Kidney glomerular epithelial cell (primary cell): ENCODE data around the gene PPFIBP2.

Source experiments
- DNase-seq: peaks from one replicate; lab custom pipeline; 2025; lab: John Stamatoyannopoulos, UW

The PPFIBP2 gene

GRCh38 chr11:7578276-7578955 is 64.6 kb downstream of the PPFIBP2 start:
- no peak for DNase-seq

- DNase-seq = no peak
Measured at GRCh38 chr11:7579361-7579791, 65.6 kb downstream of the PPFIBP2 start.

DNA sequence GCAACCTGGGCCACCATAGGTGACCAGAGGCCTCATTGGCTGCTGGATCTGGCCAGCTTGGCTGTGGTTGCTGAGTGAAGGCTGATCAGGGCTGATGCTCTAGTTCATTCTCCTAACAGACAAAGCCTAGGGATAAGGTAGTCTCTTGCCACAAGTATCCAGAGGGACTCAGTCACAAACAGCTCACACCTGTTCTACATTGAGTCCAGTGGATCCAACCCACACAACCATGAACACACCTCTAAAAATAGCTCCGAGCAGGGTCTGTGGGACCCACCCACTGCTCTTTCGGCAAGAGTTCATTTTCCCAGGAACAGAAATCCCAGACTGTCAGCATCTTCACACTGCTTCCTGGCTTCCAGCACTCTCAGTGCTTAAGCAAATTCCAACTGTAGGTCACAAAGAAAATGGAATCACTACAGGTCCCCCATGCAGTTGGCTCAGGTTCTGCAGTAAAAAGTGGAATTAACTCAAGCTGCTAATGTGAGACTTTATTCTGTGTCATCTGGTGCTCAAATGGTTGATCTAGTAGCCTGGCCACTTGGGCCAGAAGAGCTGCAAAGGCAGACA is 67.3 kb downstream of the PPFIBP2 start:
- no peak for DNase-seq

- DNase-seq = no peak
Measured at GRCh38 chr11:7582338-7582985, 68.7 kb downstream of the PPFIBP2 start.

GRCh38 chr11:7583248-7583647 is 69.4 kb downstream of the PPFIBP2 start:
- DNase-seq = no peak

DNA sequence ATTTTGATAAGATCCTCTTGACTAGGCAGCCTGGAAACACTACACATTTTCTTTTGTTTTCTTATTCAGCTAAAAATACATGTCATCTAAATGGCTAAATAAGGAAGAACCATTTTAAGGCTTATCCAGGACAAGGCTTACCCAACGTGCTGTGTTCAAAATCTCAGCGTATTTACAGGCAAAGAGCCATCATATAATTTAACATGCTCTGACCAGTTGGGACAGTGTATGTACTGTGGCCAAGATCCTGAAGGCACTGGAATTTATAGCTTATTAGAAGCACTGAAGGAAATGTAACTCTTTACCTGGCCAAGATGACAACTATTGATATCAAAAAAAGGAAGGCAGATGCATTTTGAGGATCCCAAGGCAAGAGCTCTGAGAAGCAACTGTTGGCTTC is 71.1 kb downstream of the PPFIBP2 start:
- no peak for DNase-seq

GRCh38 chr11:7585816-7586215 is 72.0 kb downstream of the PPFIBP2 start:
- no peak for DNase-seq

GRCh38 chr11:7586376-7586775 is 72.6 kb downstream of the PPFIBP2 start:
- DNase-seq = no peak

GRCh38 chr11:7587712-7588111 is 73.9 kb downstream of the PPFIBP2 start:
- no peak for DNase-seq

DNA sequence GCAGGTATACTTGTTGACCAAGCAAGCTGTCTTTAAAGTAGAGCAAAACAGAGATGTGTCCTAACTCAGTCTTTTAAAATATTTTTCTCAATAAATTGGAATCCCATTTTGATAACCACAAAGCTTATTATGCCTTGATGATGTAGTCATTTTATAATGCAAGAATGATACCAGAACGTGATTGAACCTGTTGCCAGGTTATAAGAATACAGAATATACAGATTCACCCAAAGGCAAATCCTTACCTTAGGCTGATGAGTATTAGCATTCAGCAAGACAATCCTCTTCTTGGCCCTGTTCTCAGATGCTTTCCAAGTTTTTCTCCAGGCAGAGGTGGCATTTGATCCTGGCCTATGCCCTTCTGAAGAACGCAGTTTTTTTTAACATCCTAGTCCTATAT is 76.1 kb downstream of the PPFIBP2 start:
- DNase-seq = no peak

GRCh38 chr11:7590529-7590928 is 76.7 kb downstream of the PPFIBP2 start:
- DNase-seq = no peak

- DNase-seq = no peak
Measured at GRCh38 chr11:7591107-7591894, 77.5 kb downstream of the PPFIBP2 start.

- no peak for DNase-seq
Measured at GRCh38 chr11:7591987-7592386, 78.2 kb downstream of the PPFIBP2 start.

DNA sequence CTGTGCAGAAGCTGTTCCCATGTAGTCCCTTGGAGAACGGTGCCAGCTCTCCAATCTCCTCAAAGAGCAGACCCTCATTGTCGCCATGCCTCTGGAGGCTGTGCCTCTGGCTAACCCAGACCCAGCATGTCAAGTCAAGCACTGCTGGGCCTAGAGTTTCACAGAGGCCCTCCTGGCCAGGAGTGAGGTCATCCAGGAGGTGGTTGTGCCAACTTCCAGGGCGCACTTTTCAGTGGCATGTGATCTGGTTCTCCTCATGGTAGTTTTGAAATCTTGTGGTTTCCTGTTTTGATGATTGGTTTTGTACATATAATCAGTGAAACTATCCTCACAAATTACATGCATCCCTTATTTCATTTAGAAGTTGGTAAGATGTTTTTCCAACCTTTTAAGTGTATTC is 78.9 kb downstream of the PPFIBP2 start:
- DNase-seq = no peak

GRCh38 chr11:7593481-7593880 is 79.7 kb downstream of the PPFIBP2 start:
- DNase-seq = no peak

DNA sequence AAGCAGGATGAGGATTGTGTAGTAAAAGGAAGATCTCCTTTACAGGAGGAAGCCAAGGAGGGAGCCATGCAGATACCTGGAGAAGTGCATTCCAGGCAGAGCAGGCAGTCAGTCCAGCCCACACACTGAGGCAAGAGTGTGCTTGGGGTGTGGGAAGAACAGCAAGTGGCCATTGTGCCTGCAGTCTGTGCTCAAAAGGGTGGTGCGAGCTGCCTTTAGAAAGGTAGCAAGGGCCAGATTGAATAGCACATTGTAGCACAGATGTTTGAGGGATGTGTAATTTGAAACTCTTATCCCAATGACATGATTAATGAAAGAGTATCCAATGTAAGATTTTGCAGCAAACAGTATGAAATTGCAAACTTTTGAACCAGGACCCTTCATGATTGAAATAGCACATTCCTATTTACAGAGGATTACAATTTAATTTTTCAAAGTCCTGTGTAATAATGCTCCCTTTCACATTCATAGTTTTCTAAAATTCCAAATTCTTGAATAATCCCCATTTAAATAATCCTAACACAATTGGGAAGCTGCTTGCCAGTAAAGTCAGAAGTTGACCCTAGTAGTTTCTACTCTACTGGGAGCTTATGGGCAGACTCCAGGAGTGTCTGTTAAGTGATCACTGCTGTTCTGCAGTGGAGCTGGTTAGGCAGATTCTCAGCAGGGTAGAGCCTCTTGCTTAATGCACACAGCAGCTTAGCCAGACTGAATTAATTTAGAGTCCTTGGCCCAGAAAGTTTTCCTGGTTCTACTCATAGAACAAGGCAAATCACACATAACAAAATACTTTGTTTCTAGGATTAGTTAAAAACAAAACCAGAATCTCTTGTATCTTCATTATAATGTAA is 81.4 kb downstream of the PPFIBP2 start:
- no peak for DNase-seq

DNA sequence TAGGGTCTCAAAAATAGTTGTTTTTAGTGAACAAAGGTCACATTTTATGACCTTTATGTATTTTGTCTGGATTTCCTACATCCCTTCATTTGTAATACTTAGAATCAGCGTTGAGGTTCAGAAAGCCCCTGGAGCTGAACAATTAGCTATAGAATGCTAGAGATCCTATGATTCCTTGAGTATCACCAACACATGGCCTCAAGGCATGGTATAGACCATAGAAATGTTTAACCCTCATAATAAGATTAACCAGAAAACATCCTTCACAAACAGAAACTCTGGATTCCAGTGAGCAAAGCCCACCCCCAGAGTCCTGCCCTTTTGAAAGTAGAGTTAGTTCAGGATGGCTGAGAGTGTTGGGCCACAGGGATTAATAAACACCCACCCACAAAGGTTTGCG is 82.2 kb downstream of the PPFIBP2 start:
- no peak for DNase-seq

- no peak for DNase-seq
Measured at GRCh38 chr11:7596975-7597391, 83.2 kb downstream of the PPFIBP2 start.

DNA sequence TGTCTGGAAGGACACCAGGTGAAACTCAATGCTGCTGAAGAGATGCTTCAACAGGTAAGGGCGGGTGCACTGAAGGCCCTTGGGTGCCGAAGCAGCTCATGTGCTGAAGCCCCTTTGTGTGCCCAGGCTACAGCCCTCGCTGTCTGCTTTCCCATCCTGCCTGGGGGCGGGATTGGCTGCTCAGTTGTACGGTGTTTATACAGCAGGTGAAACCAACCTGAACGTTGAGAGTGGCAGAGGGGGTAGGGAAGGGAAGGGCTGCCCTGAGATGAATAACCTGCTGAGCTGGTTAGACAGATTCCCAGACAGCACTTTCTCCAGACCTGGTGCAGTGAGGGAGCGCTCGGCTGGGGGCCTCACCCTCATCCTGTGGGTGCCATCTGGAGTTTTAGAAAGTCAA is 83.8 kb downstream of the PPFIBP2 start:
- DNase-seq = peak; percentile 36

DNA sequence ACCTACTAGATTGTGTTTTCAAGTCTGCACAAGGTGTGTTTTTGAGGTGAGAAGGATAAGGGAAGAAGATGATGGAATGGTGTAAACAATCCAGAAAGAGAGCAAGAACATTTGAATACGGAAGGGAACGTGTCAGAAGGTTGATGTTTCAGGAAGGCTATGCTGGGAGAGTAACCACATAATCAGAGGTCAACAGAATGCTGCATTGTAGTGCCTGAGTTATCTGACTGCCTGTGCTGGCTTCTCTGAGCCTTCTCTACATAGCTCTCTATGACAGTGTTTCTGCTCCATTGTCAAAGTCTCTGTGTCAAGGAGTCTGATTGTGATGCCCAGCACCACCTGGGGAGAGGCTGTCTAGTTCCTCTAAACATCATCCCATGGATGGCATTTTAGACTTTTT is 85.4 kb downstream of the PPFIBP2 start:
- DNase-seq = no peak

DNA sequence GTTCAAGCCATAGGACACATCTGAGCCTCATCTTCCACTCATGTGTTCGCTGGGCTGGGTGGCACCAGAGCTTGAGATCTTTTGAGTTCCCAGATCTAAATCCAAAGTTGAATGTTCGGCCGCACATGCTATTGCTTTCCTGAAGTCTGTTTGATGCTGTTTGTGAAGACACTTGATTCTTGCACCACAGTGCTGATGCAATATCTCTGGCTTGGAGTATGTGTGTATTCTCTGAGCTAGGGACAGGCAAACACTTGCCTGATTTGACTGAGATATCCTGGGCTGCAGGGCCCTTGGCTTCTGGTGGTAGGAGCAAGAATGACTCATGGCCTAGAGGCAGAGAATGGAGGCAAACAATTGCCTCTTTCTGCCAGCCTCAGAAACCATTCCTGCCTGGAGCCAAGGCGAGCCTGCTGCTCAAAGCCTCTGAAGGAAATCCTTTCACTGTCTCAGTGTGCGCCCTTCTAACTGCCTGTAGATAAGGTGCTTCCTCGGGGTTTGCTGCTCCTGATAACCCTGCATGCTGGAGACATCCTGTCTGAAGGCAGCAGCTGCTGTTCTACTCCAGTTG is 86.5 kb downstream of the PPFIBP2 start:
- DNase-seq = no peak
